H1 (cell line): ENCODE data around the gene STX8. TPM values are rescaled to one million over a fixed set of nuclear protein-coding genes. Genes with fewer than 3 reads are reported as not detected.

Source experiments
- CTCF ChIA-PET: fragments of 300-600 bp; sonication (Branson Sonifier 250); formaldehyde crosslinking; loops from one replicate; lab custom pipeline; 2021; ENCODE audit not compliant: partially characterized antibody; lab: Charles Lee
- POLR2A ChIA-PET: fragments of 300-600 bp; sonication (Branson Sonifier 250); formaldehyde crosslinking; loops from one replicate; lab custom pipeline; 2021; ENCODE audit warnings: inconsistent platforms; ENCODE audit not compliant: partially characterized antibody; lab: Charles Lee
- DNase-seq, 2 experiments: peaks; one replicate each; pipeline versions ENCODE4 v3.0.0 to v3.0.0-alpha.2; 2010 to 2022; ENCODE audit warnings: low spot score in 2 of 2, low read depth in 1 of 2, mixed read lengths in 1 of 2
- FAIRE-seq: peaks from 2 replicates; lab custom pipeline; 2011; peaks lifted over from hg19 to GRCh38; lab: Jason Lieb, UNC
- H2AFZ ChIP-seq: 2 replicates; pipeline ENCODE4 v1.8.1; 2012; ENCODE audit warnings: low read length, inconsistent platforms
- H2AK5ac ChIP-seq: 2 replicates; pipeline ENCODE4 v1.6.1; 2013; ENCODE audit warnings: low read depth, low read length
- H2BK120ac ChIP-seq: replicated peaks from 2 replicates; pipeline ENCODE3; 2013; ENCODE audit warnings: low read depth, low read length, inconsistent platforms
- H2BK12ac ChIP-seq: 2 replicates; pipeline ENCODE4 v1.6.1; 2013; ENCODE audit warnings: low read depth, low read length
- H2BK15ac ChIP-seq: 2 replicates; pipeline ENCODE4 v1.6.1; 2013; ENCODE audit warnings: low read length
- H2BK20ac ChIP-seq: 2 replicates; pipeline ENCODE4 v1.6.1; 2013; ENCODE audit warnings: low read length
- H2BK5ac ChIP-seq: 2 replicates; pipeline ENCODE4 v1.6.1; 2013; ENCODE audit warnings: low read depth, low read length
- H3K14ac ChIP-seq: 2 replicates; pipeline ENCODE4 v1.6.1; 2013; ENCODE audit warnings: inconsistent platforms; ENCODE audit not compliant: insufficient read length
- H3K18ac ChIP-seq: 2 replicates; pipeline ENCODE4 v1.6.1; 2013; ENCODE audit warnings: low read length; ENCODE audit errors: extremely low read depth
- H3K23ac ChIP-seq: 2 replicates; pipeline ENCODE4 v1.6.1; 2013; ENCODE audit warnings: inconsistent platforms; ENCODE audit not compliant: insufficient read length
- H3K23me2 ChIP-seq: 2 replicates; pipeline ENCODE4 v1.6.1; 2013; ENCODE audit warnings: low read depth, low read length
- H3K27ac ChIP-seq: 2 replicates; pipeline ENCODE4 v1.6.1; 2011; ENCODE audit warnings: low read depth, low read length, inconsistent platforms
- H3K27me3 ChIP-seq, 4 experiments: replicated peaks in 1 of 4; 1 replicate in 1 of 4; 2 replicates in 3 of 4; pipeline versions ENCODE4 v1.6.1 to v1.8.1; 2011 to 2013; ENCODE audit warnings: low read length in 3 of 4, mild to moderate bottlenecking in 3 of 4, inconsistent platforms in 2 of 4, mixed read lengths in 2 of 4, moderate library complexity in 1 of 4; ENCODE audit not compliant: control insufficient read depth in 3 of 4, insufficient read depth in 3 of 4; ENCODE audit errors: extremely low read depth in 1 of 4
- H3K36me3 ChIP-seq, 4 experiments: 2 replicates each; pipeline versions ENCODE4 v1.6.1 to v1.8.1; 2011 to 2013; ENCODE audit warnings: mild to moderate bottlenecking in 4 of 4, low read length in 3 of 4, moderate library complexity in 2 of 4, control low read depth in 1 of 4, inconsistent platforms in 1 of 4; ENCODE audit not compliant: insufficient read depth in 4 of 4, control insufficient read depth in 2 of 4
- H3K4ac ChIP-seq: replicated peaks from 2 replicates; pipeline ENCODE3; 2013; ENCODE audit warnings: low read length, low read depth, mixed read lengths, inconsistent platforms; ENCODE audit not compliant: insufficient read length
- H3K4me1 ChIP-seq, 4 experiments: replicated peaks in 1 of 4; 1 replicate in 1 of 4; 2 replicates in 3 of 4; pipeline versions ENCODE4 v1.6.1 to v1.8.1; 2011 to 2013; ENCODE audit warnings: low read length in 3 of 4, inconsistent platforms in 2 of 4, mixed read lengths in 1 of 4; ENCODE audit not compliant: insufficient read depth in 4 of 4, control insufficient read depth in 3 of 4
- H3K4me2 ChIP-seq, 2 experiments: 2 replicates each; pipeline versions ENCODE4 v1.6.1 to v1.8.1; 2011 to 2013; ENCODE audit warnings: low read depth in 2 of 2, low read length in 2 of 2, control low read depth in 1 of 2, inconsistent platforms in 1 of 2, mild to moderate bottlenecking in 1 of 2; ENCODE audit not compliant: insufficient read depth in 1 of 2
- H3K4me3 ChIP-seq, 4 experiments: fragments of 200-600, 300-600 bp in 1 of 4; sonication (generic), shearing (Covaris generic), sonication (Bioruptor Twin) in 1 of 4; 2 replicates each; pipeline versions ENCODE4 v1.5.1 to v1.8.1; 2011 to 2016; ENCODE audit warnings: low read length in 4 of 4, low read depth in 3 of 4, control low read depth in 2 of 4, inconsistent platforms in 2 of 4, mild to moderate bottlenecking in 2 of 4, mixed read lengths in 1 of 4, moderate library complexity in 1 of 4; ENCODE audit not compliant: insufficient read depth in 2 of 4; ENCODE audit errors: extremely low read depth in 1 of 4
- H3K56ac ChIP-seq: replicated peaks from 2 replicates; pipeline ENCODE3; 2013; ENCODE audit warnings: low read depth, mild to moderate bottlenecking, mixed read lengths, low read length, inconsistent platforms; ENCODE audit not compliant: insufficient read length
- H3K79me1 ChIP-seq: 2 replicates; pipeline ENCODE4 v1.6.1; 2013; ENCODE audit warnings: low read depth, low read length, control low read depth
- H3K79me2 ChIP-seq, 2 experiments: 2 replicates each; pipeline versions ENCODE4 v1.6.1 to v1.8.1; 2012 to 2013; ENCODE audit warnings: low read length in 2 of 2, mild to moderate bottlenecking in 2 of 2, inconsistent platforms in 1 of 2; ENCODE audit not compliant: insufficient read depth in 2 of 2, control insufficient read depth in 1 of 2
- H3K9ac ChIP-seq, 4 experiments: replicated peaks in 1 of 4; 1 replicate in 1 of 4; 2 replicates in 3 of 4; pipeline versions ENCODE4 v1.6.1 to v1.8.1; 2011 to 2013; ENCODE audit warnings: low read depth in 3 of 4, low read length in 3 of 4, control low read depth in 2 of 4, mild to moderate bottlenecking in 2 of 4, moderate library complexity in 2 of 4, inconsistent platforms in 1 of 4; ENCODE audit errors: extremely low read depth in 1 of 4
- H3K9me3 ChIP-seq, 2 experiments: 2 replicates each; pipeline versions ENCODE4 v1.6.1 to v1.8.1; 2012 to 2013; ENCODE audit warnings: mild to moderate bottlenecking in 2 of 2, moderate library complexity in 2 of 2, control low read depth in 1 of 2, inconsistent platforms in 1 of 2, low read depth in 1 of 2, low read length in 1 of 2, mixed read lengths in 1 of 2; ENCODE audit not compliant: insufficient read depth in 2 of 2
- H4K20me1 ChIP-seq, 2 experiments: replicated peaks in 1 of 2; 2 replicates each; pipeline versions ENCODE3 to v1.8.1; 2011 to 2013; ENCODE audit warnings: inconsistent platforms in 2 of 2, low read length in 2 of 2, mild to moderate bottlenecking in 1 of 2; ENCODE audit not compliant: insufficient read depth in 2 of 2, control insufficient read depth in 1 of 2
- H4K5ac ChIP-seq: 2 replicates; pipeline ENCODE4 v1.6.1; 2013; ENCODE audit warnings: low read length, low read depth, mixed read lengths, inconsistent platforms; ENCODE audit not compliant: insufficient read length
- H4K8ac ChIP-seq: 2 replicates; pipeline ENCODE4 v1.8.0; 2013; ENCODE audit warnings: mild to moderate bottlenecking, moderate library complexity, low read length, inconsistent platforms; ENCODE audit not compliant: insufficient read depth; ENCODE audit errors: extremely low read depth
- H4K91ac ChIP-seq: replicated peaks from 2 replicates; pipeline ENCODE3; 2013; ENCODE audit warnings: low read length, mixed read lengths, inconsistent platforms; ENCODE audit not compliant: insufficient read length
- ASH2L ChIP-seq: fragments of 200-600, 300-600 bp; sonication (generic); IDR thresholded peaks from one replicate; pipeline ENCODE4 v1.7.1; 2017; ENCODE audit warnings: low read length
- ATF3 ChIP-seq: IDR thresholded peaks from 2 replicates; pipeline ENCODE4 v1.6.1; 2011; ENCODE audit warnings: low read depth, mild to moderate bottlenecking, low read length; ENCODE audit not compliant: insufficient read depth
- CTCF ChIP-seq, 3 experiments: IDR thresholded peaks; 1 replicate in 2 of 3; 2 replicates in 1 of 3; pipeline versions ENCODE4 v1.5.1 to v1.6.1; 2011; ENCODE audit warnings: low read length in 3 of 3, mild to moderate bottlenecking in 3 of 3, inconsistent platforms in 2 of 3, low read depth in 1 of 3, moderate library complexity in 1 of 3; ENCODE audit not compliant: insufficient read depth in 1 of 3; ENCODE audit errors: control extremely low read depth in 1 of 3
- FOSL1 ChIP-seq: IDR thresholded peaks from 2 replicates; pipeline ENCODE4 v1.6.1; 2011; ENCODE audit warnings: mild to moderate bottlenecking, low read depth, low read length, moderate library complexity; ENCODE audit not compliant: insufficient read depth
- JUND ChIP-seq: IDR thresholded peaks from 2 replicates; pipeline ENCODE4 v1.6.1; 2011; ENCODE audit warnings: mild to moderate bottlenecking, improper control_type of control experiment, low read length
- SIN3A ChIP-seq, 2 experiments: IDR thresholded peaks in 1 of 2; conservative IDR thresholded peaks in 1 of 2; 2 replicates each; pipeline ENCODE4 v1.6.1; 2011 to 2012; ENCODE audit warnings: low read length in 2 of 2, improper control_type of control experiment in 1 of 2, low read depth in 1 of 2, mild to moderate bottlenecking in 1 of 2
- SP1 ChIP-seq: IDR thresholded peaks from 2 replicates; pipeline ENCODE4 v1.6.1; 2011; ENCODE audit warnings: low read depth, low read length
- SRF ChIP-seq: IDR thresholded peaks from 2 replicates; pipeline ENCODE4 v1.6.1; 2011; ENCODE audit warnings: mild to moderate bottlenecking, low read depth, low read length, moderate library complexity
- TEAD4 ChIP-seq: IDR thresholded peaks from 2 replicates; pipeline ENCODE4 v1.6.1; 2012; ENCODE audit warnings: low read depth, low read length, inconsistent platforms, mixed read lengths
- WGBS, 2 experiments: shearing (Covaris generic) in 1 of 2; methylation state at CpG; one replicate each; pipeline versions ENCODE4 v1.1.6 to v1.1.7; 2013 to 2015; ENCODE audit warnings: low lambda C conversion rate in 2 of 2, mixed read lengths in 2 of 2, inconsistent platforms in 1 of 2, low coverage in 1 of 2, missing lambda C conversion rate in 1 of 2; ENCODE audit not compliant: insufficient replicate concordance in 2 of 2, insufficient coverage in 1 of 2, insufficient read length in 1 of 2; ENCODE audit errors: extremely low coverage in 1 of 2, missing lambda C conversion rate in 1 of 2; 5-methylcytosine and 5-hydroxymethylcytosine counted together
- polyA plus RNA-seq, 7 experiments: library from polyadenylated mRNA; depleted of rRNA in 3 of 7; stranded (reverse) in 5 of 7; unstranded in 2 of 7; fragments of >200 nt in 5 of 7; fragments of 200-250 nt in 2 of 7; gene quantifications; 1 replicate in 5 of 7; 2 replicates in 1 of 7; 4 replicates in 1 of 7; pipeline versions ENCODE4 v1.2.1 to v1.2.3, GENCODE V29; 2011 to 2013; ENCODE audit warnings: missing spikeins in 2 of 7, mixed read lengths in 2 of 7
- total RNA-seq: library from RNA; stranded (reverse); fragmentation: NEBNext Ultra II Directional; extraction: Animal tissue kit (Norgen Biotek cat#: 25700); gene quantifications from 2 replicates; pipeline ENCODE4 v1.2.1, GENCODE V29; 2021

STX8 gene
- total and polyA plus RNA-seq, 2 of the 8 experiments (the other 6 are each of a cell fraction or from before 2014, with no cell fraction given): 22.8 to 42.5 TPM

- Histone ChIP-seq H3K36me3 (no peaks in the 10 kb centered on the region), H3K23ac (no peak overlapping the region), H2BK12ac (no peak overlapping the region), H2BK20ac (no peak overlapping the region), H4K91ac (no peak overlapping the region), H3K27me3 (no peaks in the 10 kb centered on the region), H3K56ac (no peak overlapping the region), H4K8ac (no peak overlapping the region), H3K9ac (no peak overlapping the region), H2BK15ac (no peak overlapping the region), H4K5ac (no peak overlapping the region), H3K4me1 (no peaks in the 10 kb centered on the region), H2AK5ac (no peak overlapping the region), H2AFZ (no peak overlapping the region), H3K27ac (no peak overlapping the region), H3K79me1 (no peaks in the 10 kb centered on the region), H3K4ac (no peak overlapping the region), H3K14ac (no peak overlapping the region), H3K18ac (no peak overlapping the region), H3K79me2 (no peaks in the 10 kb centered on the region), H3K9me3 (no peaks in the 10 kb centered on the region), H3K4me2 (no peak overlapping the region), H3K23me2 (no peaks in the 10 kb centered on the region), H2BK120ac (no peak overlapping the region), H3K4me3 (no peak overlapping the region), H2BK5ac (no peak overlapping the region), H4K20me1 (no peaks in the 10 kb centered on the region)
- no peak for DNase-seq
- ChIA-PET CTCF (interaction anchor here (1.5 kb wide), 1 partner anchor 85 kb away, joined by 4 read pairs; no protein-coding TSS in a partner anchor), POLR2A (no interaction called here)
- TF ChIP-seq SRF: no peak
- no peak for TF ChIP-seq SP1
- TF ChIP-seq ATF3: no peak
- TF ChIP-seq SIN3A (conservative IDR thresholded peaks at IDR 0.05 in 1 of 2, IDR thresholded peaks at IDR 0.05 in 1 of 2; ENCODE audit: low read depth in 1 of 2, low read length in 2 of 2): no peak
- TF ChIP-seq FOSL1: no peak
- TF ChIP-seq TEAD4: no peak
- TF ChIP-seq CTCF (IDR thresholded peaks at IDR 0.05; ENCODE audit: control extremely low read depth in 1 of 3, insufficient read depth in 1 of 3, low read depth in 1 of 3, low read length in 3 of 3): no peak
- TF ChIP-seq JUND: no peak
- TF ChIP-seq ASH2L: no peak
- WGBS, 2 experiments: 92% methylated on average over 2 of the region's 2 CpGs; no CpG with 5 or more reads in 1 of the 2 experiments
- no peak for FAIRE-seq
Observed at GRCh38 chr17:9382626-9383025, 193.0 kb downstream of the STX8 start.
